GM18870 (cell line): Measurements from ENCODE around the gene IL1A.
"Not testable (repeated sequence)": the region's sequence is repeated elsewhere in the genome, so short reads cannot be mapped to it uniquely, and the experiment has no call there.

Experiments used
- ATAC-seq: cut with Tn5 transposase; IDR thresholded peaks from one replicate; pipeline ENCODE4 v1.9.1; 2021; ENCODE audit warnings: moderate library complexity; ENCODE audit not compliant: unreplicated experiment

The IL1A gene, protein sequence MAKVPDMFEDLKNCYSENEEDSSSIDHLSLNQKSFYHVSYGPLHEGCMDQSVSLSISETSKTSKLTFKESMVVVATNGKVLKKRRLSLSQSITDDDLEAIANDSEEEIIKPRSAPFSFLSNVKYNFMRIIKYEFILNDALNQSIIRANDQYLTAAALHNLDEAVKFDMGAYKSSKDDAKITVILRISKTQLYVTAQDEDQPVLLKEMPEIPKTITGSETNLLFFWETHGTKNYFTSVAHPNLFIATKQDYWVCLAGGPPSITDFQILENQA

GRCh38 chr2:112784199-112785189 is at the start of gene IL1A:
TSS of gene IL1A (minus strand) at chr2:112784493. CDS start at chr2:112783770, 723 bp downstream.
- ATAC-seq = no peak

GRCh38 chr2:112833976-112834375 is 49.7 kb upstream of the IL1A start:
- ATAC-seq = no peak

GRCh38 chr2:112833639-112833931 is 49.3 kb upstream of the IL1A start:
- ATAC-seq = not testable (repeated sequence)

GRCh38 chr2:112832841-112833638 is 48.7 kb upstream of the IL1A start:
- no peak for ATAC-seq

GRCh38 chr2:112831946-112832840 is 47.9 kb upstream of the IL1A start:
- ATAC-seq = no peak

DNA sequence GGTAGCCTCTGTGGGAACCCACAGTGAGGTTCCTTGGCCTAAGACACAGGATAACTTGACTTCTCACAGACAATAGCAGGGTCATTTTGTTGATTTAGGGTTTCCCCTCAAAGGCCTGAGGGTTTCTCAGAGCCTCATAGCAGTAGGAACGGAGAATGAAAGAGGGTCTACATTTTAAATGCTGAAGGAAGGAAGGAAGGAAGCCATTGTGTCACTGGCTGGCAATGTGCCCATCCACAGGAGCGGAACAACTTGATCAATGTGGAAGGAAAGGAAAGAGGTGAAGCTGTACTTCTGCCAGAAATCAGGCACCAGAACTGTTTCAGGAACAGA is 47.2 kb upstream of the IL1A start:
- no peak for ATAC-seq

DNA sequence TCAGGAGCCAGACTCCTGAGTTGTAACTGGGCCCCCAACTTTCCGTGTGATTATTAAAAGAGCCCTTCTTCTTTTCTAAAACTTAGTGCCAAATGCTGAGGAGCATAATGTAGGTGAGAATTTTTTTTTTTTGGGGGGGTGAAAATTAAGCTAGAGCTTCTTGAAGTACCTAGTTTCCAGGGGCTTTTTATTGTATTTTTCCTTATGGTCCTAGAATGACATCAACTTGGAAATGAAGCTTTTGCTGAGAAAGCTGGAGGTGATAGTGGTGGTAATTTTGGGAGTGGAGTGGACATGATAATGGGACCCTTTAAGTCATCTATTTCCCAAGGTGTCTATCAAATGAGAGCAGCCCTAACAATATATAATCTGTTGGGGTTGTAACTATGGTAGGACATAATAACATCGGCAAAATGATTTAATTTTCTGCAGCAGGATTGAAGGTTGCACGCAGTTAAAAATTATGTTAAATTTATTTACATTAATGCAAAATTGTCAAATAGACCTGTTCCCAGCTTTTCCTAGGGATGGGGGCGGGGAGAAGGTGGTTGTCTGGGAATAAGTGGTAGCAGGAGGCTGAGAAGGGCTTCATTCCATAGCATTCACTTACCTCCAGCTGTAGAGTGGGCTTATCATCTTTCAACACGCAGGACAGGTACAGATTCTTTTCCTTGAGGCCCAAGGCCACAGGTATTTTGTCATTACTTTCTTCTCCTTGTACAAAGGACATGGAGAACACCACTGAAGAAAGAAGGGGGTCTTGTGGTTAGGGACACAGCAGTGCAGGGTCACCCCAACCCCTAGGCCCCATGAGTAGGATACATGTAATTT is 46.6 kb upstream of the IL1A start:
- no peak for ATAC-seq

- no peak for ATAC-seq
Observed at GRCh38 chr2:112829961-112830681, 45.8 kb upstream of the IL1A start.

- no peak for ATAC-seq
Observed at GRCh38 chr2:112829101-112829960, 45.0 kb upstream of the IL1A start.

- ATAC-seq = no peak
Observed at GRCh38 chr2:112828251-112828691, 44.0 kb upstream of the IL1A start.

- no peak for ATAC-seq
Observed at GRCh38 chr2:112827604-112828185, 43.4 kb upstream of the IL1A start.

DNA sequence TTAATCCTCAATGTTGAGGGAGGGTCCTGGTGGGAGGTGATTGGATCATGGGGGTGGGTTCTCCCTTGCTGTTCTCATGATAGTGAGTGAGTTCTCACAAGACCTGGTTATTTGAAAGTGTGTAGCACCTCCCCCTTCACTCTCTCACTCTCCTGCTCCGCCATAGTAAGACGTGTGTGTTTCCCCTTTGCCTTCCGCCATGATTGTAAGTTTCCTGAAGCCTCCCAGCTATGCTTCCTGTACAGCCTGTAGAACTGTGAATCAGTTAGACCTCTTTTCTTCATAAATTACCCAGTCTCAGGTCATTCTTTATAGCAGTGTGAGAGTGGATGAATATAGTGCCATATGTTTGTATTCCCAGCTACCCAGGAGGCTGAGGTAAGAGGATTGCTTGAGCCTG is 42.7 kb upstream of the IL1A start:
- ATAC-seq = no peak

- ATAC-seq = no peak
Observed at GRCh38 chr2:112825706-112826105, 41.4 kb upstream of the IL1A start.

DNA sequence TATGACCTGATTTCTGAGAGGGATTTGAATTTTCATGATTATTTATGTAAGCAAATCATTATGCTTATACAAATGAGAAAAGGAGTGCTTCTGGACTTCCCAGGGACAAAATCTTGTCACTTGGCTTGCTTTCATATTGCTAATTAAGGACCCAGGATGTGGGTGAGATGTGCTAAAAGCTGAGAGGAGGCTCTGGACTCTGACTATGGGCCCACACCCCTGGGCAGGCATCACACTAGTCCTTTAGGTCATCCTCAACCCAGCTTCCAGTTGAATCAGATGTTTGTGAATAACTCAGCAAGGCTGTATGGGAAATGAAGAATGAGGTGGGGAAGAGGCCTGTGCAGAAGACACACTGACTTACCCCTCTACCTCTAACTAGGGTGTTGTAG is 40.4 kb upstream of the IL1A start:
- no peak for ATAC-seq

GRCh38 chr2:112821682-112822081 is 37.4 kb upstream of the IL1A start:
- peak; percentile 26 for ATAC-seq

- ATAC-seq = peak; percentile 73
Observed at GRCh38 chr2:112821142-112821541, 36.8 kb upstream of the IL1A start.

GRCh38 chr2:112820343-112820742 is 36.0 kb upstream of the IL1A start:
- no peak for ATAC-seq

DNA sequence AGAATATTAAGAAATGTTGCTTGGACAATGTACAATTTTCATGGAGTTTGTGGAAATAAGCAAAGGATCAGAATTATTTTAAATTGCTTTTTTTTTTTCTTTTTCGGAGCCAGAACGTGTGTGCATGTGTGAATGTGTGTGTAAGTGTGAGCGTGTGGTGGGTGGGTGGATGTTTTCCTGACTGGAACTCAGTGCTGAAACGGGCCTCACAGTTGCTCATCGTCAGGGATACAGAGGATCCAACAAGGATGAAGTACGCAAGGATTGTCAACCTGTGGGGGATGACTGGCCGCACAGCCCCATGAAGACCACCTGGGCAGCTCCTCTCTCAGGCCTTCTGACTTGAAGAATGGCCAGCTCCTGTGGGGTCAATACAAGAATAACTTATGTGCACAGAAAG is 34.8 kb upstream of the IL1A start:
- ATAC-seq = no peak
